Measurements from ENCODE around the gene ACAD8.

GRCh38 chr11:134238956-134239355, 14.4 kb upstream of the ACAD8 start:
- no peak for TF ChIP-seq CTCF (IDR thresholded peaks at IDR 0.05; ENCODE audit: low read depth, low read length)
- TF ChIP-seq EZH2phosphoT487 (IDR thresholded peaks at IDR 0.05; ENCODE audit: low read depth), result no peak
